ENCODE results near the gene RPP21. TPM values are rescaled to one million over a fixed set of nuclear protein-coding genes. Genes with fewer than 3 reads are reported as not detected.

Gene RPP21
- total RNA-seq, 1 donor from 2014 or later, result 262 TPM

- intact Hi-C loops (cut with DNase I), result loop anchor here (10.0 kb wide), 1 partner anchor 697 kb away; no protein-coding TSS in a partner anchor
- Histone ChIP-seq H3K27ac (no peak overlapping the region), H3K9me3 (no peaks in the 10 kb centered on the region), H3K4me3 (no peak overlapping the region), H3K4me1 (peaks cover 0 to 13% of the 10 kb centered on the region in 2 donors), H3K27me3 (no peaks in the 10 kb centered on the region), H3K36me3 (peaks cover 0 to 5% of the 10 kb centered on the region in 2 donors)
- TF ChIP-seq CTCF (IDR thresholded peaks at IDR 0.05), result no peak
- no peak for DNase-seq (ENCODE audit: low spot score in 2 of 2)
These were observed 23.1 kb upstream of the RPP21 start for GRCh38 chr6:30321692-30322388.

GRCh38 chr6:30322527-30323501, 22.1 kb upstream of the RPP21 start:
- DNase-seq (ENCODE audit: low spot score in 2 of 2), result no peak
- Histone ChIP-seq H3K36me3 (peaks cover 0 to 5% of the 10 kb centered on the region in 2 donors), H3K27ac (no peak overlapping the region), H3K4me3 (no peak overlapping the region), H3K9me3 (no peaks in the 10 kb centered on the region), H3K4me1 (peaks cover 0 to 16% of the 10 kb centered on the region in 2 donors), H3K27me3 (no peaks in the 10 kb centered on the region)
- intact Hi-C loops (cut with DNase I), result loop anchor here (10.0 kb wide), 1 partner anchor 698 kb away; no protein-coding TSS in a partner anchor
- no peak for TF ChIP-seq CTCF (IDR thresholded peaks at IDR 0.05)

DNA sequence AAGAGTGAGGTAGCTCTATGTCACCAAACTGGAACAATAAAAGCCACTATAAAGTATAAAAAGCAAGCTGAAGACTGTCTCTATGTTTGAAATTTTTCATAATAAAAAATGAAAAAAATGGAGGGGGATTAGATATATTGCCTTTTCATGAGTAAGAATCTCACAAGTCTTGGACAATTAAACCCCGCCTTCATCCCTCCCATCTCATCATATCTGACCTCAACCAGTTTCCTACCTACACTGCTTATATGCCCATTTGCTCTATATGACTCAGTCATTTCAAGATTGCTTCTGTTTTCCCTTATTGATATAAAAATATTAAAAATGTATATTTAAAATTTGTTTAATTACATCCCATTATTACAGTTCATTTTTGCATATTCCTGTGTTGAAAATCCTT, 21.1 kb upstream of the RPP21 start:
- intact Hi-C loops (cut with DNase I), result loop anchor here (10.0 kb wide), 1 partner anchor 699 kb away; no protein-coding TSS in a partner anchor
- Histone ChIP-seq H3K27ac (no peak overlapping the region), H3K27me3 (no peaks in the 10 kb centered on the region), H3K4me3 (no peak overlapping the region), H3K36me3 (peaks cover 0 to 4% of the 10 kb centered on the region in 2 donors), H3K4me1 (peaks cover 0 to 20% of the 10 kb centered on the region in 2 donors), H3K9me3 (no peaks in the 10 kb centered on the region)
- no peak for TF ChIP-seq CTCF (IDR thresholded peaks at IDR 0.05)
- DNase-seq (ENCODE audit: low spot score in 2 of 2), result no peak

DNA sequence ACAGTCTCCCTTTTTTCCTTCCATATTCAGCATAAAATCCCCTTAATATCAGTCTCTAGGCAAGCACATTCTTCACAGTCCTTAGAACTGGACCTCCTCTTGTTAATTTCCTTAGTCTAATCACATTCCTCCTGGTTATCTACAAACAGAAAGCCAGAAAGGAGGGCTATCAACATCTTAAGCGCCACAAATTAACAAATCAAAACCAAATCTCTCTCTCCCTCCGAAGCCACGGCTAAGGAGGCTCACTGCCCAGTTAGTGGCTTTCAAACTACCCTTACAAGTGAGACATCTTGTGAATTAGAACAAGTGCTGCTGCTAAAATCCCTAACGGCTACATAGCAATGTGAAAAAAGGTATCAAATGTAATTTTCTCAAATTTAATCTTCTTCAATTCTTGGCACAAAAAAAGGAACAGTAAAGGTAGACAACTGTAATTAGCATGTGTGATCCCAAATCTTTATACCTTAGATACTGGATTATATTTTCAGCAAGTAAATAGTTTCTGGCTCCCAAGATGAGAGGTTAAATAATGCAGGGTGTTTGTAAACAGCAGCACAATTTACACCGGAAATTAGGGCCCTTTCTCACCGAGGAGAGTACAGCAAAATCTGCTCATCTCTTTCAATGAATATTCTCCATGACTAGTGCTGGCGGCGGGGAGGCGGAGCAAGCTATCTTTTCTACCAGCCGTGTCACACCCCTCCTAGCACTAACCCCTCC, 19.6 kb upstream of the RPP21 start:
- intact Hi-C loops (cut with DNase I), result loop anchor here (5.0 to 10.0 kb wide), 2 partner anchors 701 to 947 kb away; partner anchors contain the start of gene HLA-C
- Histone ChIP-seq H3K9me3 (no peaks in the 10 kb centered on the region), H3K4me1 (peaks cover 0 to 20% of the 10 kb centered on the region in 2 donors), H3K36me3 (peaks cover 11 to 12% of the 10 kb centered on the region in 2 donors), H3K27me3 (no peaks in the 10 kb centered on the region), H3K4me3 (peak overlapping the region; percentile 76 to 95), H3K27ac (peak overlapping the region in 1 of 2 donors; percentile 97)
- TF ChIP-seq CTCF (IDR thresholded peaks at IDR 0.05), result no peak
- peak in 1 of 2 donors; percentile 79 for DNase-seq (ENCODE audit: low spot score in 2 of 2)

Measured in ascending aorta (tissue), 2 donors.